RWPE1 (cell line): ENCODE measurements around the gene VKORC1.

ENCODE experiments used
- CTCF ChIA-PET: fragments of 350-600 bp; sonication (Branson Sonifier 250); formaldehyde crosslinking; extraction: SDS; loops from one replicate; lab custom pipeline; 2021; lab: Yijun Ruan, JAX
- POLR2A ChIA-PET: fragments of 400-600 bp; formaldehyde crosslinking; extraction: SDS; loops from one replicate; lab custom pipeline; 2020; ENCODE audit warnings: antibody characterized with exemption; ENCODE audit not compliant: low non-redundant PET; lab: Yijun Ruan, JAX
- DNase-seq: peaks from one replicate; pipeline ENCODE4 v3.0.0; 2012; ENCODE audit warnings: low spot score
- H3K27ac ChIP-seq: fragments of 450-650 bp; 2 replicates; pipeline ENCODE4 v1.5.1; 2017
- CTCF ChIP-seq: fragments of 450-650 bp; conservative IDR thresholded peaks from 2 replicates; pipeline ENCODE4 v1.5.1; 2017; ENCODE audit warnings: low read depth, mild to moderate bottlenecking

VKORC1 gene

GRCh38 chr16:31061126-31061812, 33.3 kb downstream of the VKORC1 start:
- POLR2A ChIA-PET: no interaction called here
- H3K27ac ChIP-seq: peak overlapping the region; percentile 10; the same call in 1 of the 2 replicates
- DNase-seq: no peak
- CTCF ChIA-PET: interaction anchor here (0.7 kb wide), 1 partner anchor 35 kb away, joined by 3 read pairs; no protein-coding TSS in a partner anchor
- no peak for TF ChIP-seq CTCF

DNA sequence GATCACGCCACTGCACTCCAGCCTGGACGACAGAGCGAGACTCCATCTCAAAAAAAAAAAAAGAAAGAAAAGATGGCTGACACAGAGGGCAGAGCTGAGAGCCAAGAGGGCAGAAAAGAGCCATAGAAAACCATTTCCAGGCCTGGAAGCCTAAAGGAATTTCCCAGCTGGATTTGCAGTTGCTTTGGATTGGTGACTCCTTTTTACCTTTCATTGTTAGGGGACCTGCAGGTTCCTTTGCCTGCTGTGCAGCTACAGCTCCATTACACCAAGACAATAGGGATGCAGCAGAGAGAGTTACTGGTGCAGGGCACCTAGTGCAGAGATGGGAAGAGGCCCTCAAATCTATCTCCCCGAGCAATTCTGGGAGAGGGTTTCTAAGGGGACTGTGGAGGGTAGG, 39.0 kb downstream of the VKORC1 start:
- POLR2A ChIA-PET: no interaction called here
- CTCF ChIA-PET: interaction anchor here (0.9 kb wide), 1 partner anchor 102 kb away, joined by 5 read pairs; no protein-coding TSS in a partner anchor
- no peak for DNase-seq
- no peak for TF ChIP-seq CTCF
- H3K27ac ChIP-seq: peak overlapping the region; percentile 22

DNA sequence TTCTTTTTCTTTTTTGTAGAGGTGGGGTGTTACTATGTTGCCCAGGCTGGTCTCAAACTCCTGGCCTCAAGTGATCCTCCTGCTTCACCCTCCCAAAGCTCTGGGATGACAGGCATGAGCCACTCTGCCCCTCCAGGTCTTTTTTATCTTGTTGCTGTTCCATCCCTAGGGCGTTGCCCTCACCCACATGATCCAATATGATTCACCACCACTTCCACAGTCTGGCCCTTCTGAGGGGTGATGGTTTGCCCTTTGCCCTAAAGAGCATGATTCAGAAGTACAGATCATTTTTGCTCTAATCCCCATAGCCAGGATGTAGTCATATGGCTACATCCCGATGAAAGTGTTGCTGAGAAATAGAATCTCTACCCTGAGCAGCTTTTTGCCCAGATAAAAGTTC, 42.5 kb downstream of the VKORC1 start:
- POLR2A ChIA-PET: interaction anchor here (0.5 kb wide), 1 partner anchor 50 kb away, joined by 12 read pairs; no protein-coding TSS in a partner anchor
- CTCF ChIA-PET: interaction anchor here (0.6 to 1.0 kb wide), 4 partner anchors 13 to 93 kb away, joined by 3 to 4 read pairs (median 3); partner anchors contain the start of gene PRSS8
- peak overlapping the region; percentile 92 for H3K27ac ChIP-seq
- TF ChIP-seq CTCF: no peak
- peak; percentile 95 for DNase-seq

DNA sequence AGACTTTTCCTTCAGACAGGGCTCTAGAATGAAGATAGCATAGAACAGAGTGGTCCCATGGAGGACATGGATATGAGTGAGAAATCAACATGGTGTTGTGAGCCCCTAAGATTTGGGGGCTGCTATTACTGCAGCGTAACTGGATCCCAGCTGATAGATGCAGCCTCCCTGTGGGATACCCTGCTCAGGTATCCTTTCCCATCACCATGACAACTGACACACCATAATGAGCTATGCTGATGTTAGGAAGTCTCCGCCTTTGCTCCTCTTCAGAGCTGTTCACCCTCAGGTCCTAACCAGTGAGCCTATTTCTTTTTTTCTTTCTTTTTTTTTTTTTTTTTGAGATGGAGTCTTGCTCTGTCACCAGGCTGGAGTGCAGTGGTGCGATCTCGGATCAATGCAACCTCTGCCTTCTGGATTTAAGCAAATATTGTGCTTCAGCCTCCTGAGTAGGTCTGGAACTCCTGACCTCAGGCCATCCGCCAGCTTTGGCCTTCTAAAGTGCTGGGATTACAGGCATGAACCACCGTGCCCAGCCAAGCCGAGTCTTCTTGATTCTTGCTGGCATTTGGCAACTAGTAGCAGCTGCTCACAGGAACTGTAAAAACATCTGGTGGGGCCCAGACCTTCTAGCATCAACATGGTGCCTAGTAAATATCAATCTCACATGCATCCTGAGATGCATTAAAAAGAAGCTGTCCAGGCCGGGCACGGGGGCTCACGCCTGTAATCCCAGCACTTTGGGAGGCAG, 44.1 kb downstream of the VKORC1 start:
- DNase-seq: no peak
- ChIA-PET CTCF (interaction anchor here (0.6 to 0.7 kb wide), 2 partner anchors 16 to 118 kb away, joined by 3 to 8 read pairs; no protein-coding TSS in a partner anchor), POLR2A (no interaction called here)
- TF ChIP-seq CTCF: no peak
- peak overlapping the region; percentile 92 for H3K27ac ChIP-seq

GRCh38 chr16:31043898-31044481, 50.6 kb downstream of the VKORC1 start:
- H3K27ac ChIP-seq: no peak overlapping the region
- ChIA-PET CTCF (interaction anchor here (0.6 kb wide), 1 partner anchor 11 kb away, joined by 5 read pairs; the partner anchor contains the start of gene STX4), POLR2A (no interaction called here)
- no peak for DNase-seq
- no peak for TF ChIP-seq CTCF

DNA sequence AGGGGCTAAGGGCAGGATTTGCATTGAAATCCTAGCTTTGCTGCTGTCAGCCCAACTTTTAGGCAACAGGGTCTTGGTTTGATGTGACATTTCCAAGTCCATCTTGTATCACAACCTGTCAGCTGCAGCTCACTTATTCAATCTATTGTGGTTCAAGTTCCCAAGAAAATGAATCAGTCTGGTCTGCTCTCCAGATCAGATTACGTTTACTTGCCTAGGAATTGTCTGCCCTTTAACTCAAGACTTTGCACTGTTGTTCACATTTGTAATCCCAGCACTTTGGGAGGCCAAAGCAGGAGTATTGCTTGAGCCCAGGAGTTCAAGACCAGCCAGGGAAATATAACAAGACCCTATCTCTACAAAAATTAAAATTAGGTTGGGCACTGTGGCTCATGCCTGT, 51.2 kb downstream of the VKORC1 start:
- ChIA-PET CTCF (no interaction called here), POLR2A (no interaction called here)
- TF ChIP-seq CTCF: no peak
- DNase-seq: no peak
- no peak overlapping the region for H3K27ac ChIP-seq
